GM13977 (cell line): ENCODE results near the gene NPLOC4.

Source experiments
- DNase-seq: peaks from one replicate; pipeline ENCODE4 v3.0.0; 2012; ENCODE audit warnings: low spot score
- CTCF ChIP-seq: IDR thresholded peaks from 2 replicates; pipeline ENCODE4 v1.5.1; 2012; ENCODE audit warnings: mild to moderate bottlenecking, control low read depth; ENCODE audit not compliant: insufficient read depth; ENCODE audit errors: extremely low read depth, missing control alignments
- in situ Hi-C: fragments of 300-500 bp; cut with MboI; formaldehyde crosslinking; loops from one replicate; pipeline ENCODE4 v1.12.0; 2022; ENCODE audit warnings: low sequenced_read_pairs, low pct_unique_long_range_greater_than_20kb, mixed read lengths, inconsistent platforms; ENCODE audit not compliant: unreplicated experiment

NPLOC4 gene

GRCh38 chr17:81550830-81551457 is 86.0 kb downstream of the NPLOC4 start:
- in situ Hi-C loops = no loop called here
- DNase-seq = no peak
- no peak for TF ChIP-seq CTCF

GRCh38 chr17:81550285-81550684 is 86.6 kb downstream of the NPLOC4 start:
- in situ Hi-C loops = no loop called here
- no peak for DNase-seq
- no peak for TF ChIP-seq CTCF

- in situ Hi-C loops = no loop called here
- no peak for TF ChIP-seq CTCF
- no peak for DNase-seq
Observed at GRCh38 chr17:81549826-81550225, 87.1 kb downstream of the NPLOC4 start.

- in situ Hi-C loops = no loop called here
- DNase-seq = no peak
- no peak for TF ChIP-seq CTCF
Observed at GRCh38 chr17:81549031-81549557, 87.8 kb downstream of the NPLOC4 start.

DNA sequence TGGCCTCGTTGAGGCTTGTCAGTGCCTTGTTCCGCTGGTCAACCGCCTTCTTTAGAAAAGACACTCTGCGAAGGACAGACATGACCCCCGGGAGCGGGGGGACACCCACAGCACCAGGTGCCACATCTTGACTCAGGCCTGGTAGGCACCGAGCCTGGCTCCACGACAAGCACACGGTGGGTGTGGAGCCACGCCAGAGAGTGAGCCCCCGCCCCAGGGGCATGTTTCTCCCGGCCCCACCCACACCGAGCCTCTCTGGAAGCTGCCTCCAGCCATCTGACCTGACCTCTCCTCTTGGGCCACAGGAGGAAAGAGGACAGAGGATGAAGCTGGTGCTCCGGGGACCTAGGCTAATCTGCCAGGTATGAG is 89.3 kb downstream of the NPLOC4 start:
- no peak for DNase-seq
- no peak for TF ChIP-seq CTCF
- in situ Hi-C loops = no loop called here

- DNase-seq = no peak
- in situ Hi-C loops = no loop called here
- TF ChIP-seq CTCF = no peak
Observed at GRCh38 chr17:81546906-81547613, 89.9 kb downstream of the NPLOC4 start.
